ENCODE measurements around the gene NKD2. TPM values are rescaled to one million over a fixed set of nuclear protein-coding genes. Genes with fewer than 3 reads are reported as not detected.
"Not testable (repeated sequence)": the region's sequence is repeated elsewhere in the genome, so short reads cannot be mapped to it uniquely, and the experiment has no call there.

Gene NKD2
- total RNA-seq, 1 experiment from 2014 or later: not detected

- not testable (repeated sequence) for DNase-seq (ENCODE audit: low read depth)
Observed at GRCh38 chr5:1000831-1001230, 7.8 kb upstream of the NKD2 start.

- no peak for DNase-seq (ENCODE audit: low read depth)
Observed at GRCh38 chr5:1001406-1002270, 7.0 kb upstream of the NKD2 start.

- DNase-seq (ENCODE audit: low read depth): no peak
Observed at GRCh38 chr5:1002271-1002546, 6.4 kb upstream of the NKD2 start.

GRCh38 chr5:1002836-1003235, 5.8 kb upstream of the NKD2 start:
- DNase-seq (ENCODE audit: low read depth): no peak

GRCh38 chr5:1003296-1003937, 5.2 kb upstream of the NKD2 start:
- no peak for DNase-seq (ENCODE audit: low read depth)

GRCh38 chr5:1004461-1005248, 3.9 kb upstream of the NKD2 start:
- DNase-seq (ENCODE audit: low read depth): no peak

GRCh38 chr5:1005249-1005851, 3.3 kb upstream of the NKD2 start:
- no peak for DNase-seq (ENCODE audit: low read depth)

- no peak for DNase-seq (ENCODE audit: low read depth)
Observed at GRCh38 chr5:1005904-1006655, 2.5 kb upstream of the NKD2 start.

GRCh38 chr5:1006656-1007071, 1.9 kb upstream of the NKD2 start:
- DNase-seq (ENCODE audit: low read depth): no peak

- DNase-seq (ENCODE audit: low read depth): no peak
Observed at GRCh38 chr5:1007221-1007680, 1.4 kb upstream of the NKD2 start.

- no peak for DNase-seq (ENCODE audit: low read depth)
Observed at GRCh38 chr5:1007681-1008450, 736 bp upstream of the NKD2 start.

- no peak for DNase-seq (ENCODE audit: low read depth)
Observed at GRCh38 chr5:1009359-1010180, 968 bp downstream of the NKD2 start.

- no peak for DNase-seq (ENCODE audit: low read depth)
Observed at GRCh38 chr5:1010181-1010510, 1.5 kb downstream of the NKD2 start.

GRCh38 chr5:1010641-1011046, 2.0 kb downstream of the NKD2 start:
- no peak for DNase-seq (ENCODE audit: low read depth)

- DNase-seq (ENCODE audit: low read depth): no peak
Observed at GRCh38 chr5:1011226-1011631, 2.6 kb downstream of the NKD2 start.

- DNase-seq (ENCODE audit: low read depth): no peak
Observed at GRCh38 chr5:1011741-1012312, 3.2 kb downstream of the NKD2 start.

GRCh38 chr5:1012313-1012841, 3.8 kb downstream of the NKD2 start:
- DNase-seq (ENCODE audit: low read depth): no peak

- no peak for DNase-seq (ENCODE audit: low read depth)
Observed at GRCh38 chr5:1012900-1013237, 4.3 kb downstream of the NKD2 start.
